NT2/D1 (cell line): ENCODE data around the gene ALDH9A1.
A peak's percentile ranks its signal among the peaks of the same experiment; 100 is the strongest.

ENCODE experiments used
- DNase-seq: peaks from one replicate; pipeline ENCODE4 v3.0.0-alpha.2; 2011; ENCODE audit warnings: low read depth, low spot score
- H3K27me3 ChIP-seq: 2 replicates; pipeline ENCODE4 v1.6.0; 2011; ENCODE audit warnings: mild to moderate bottlenecking; ENCODE audit not compliant: insufficient read length, insufficient read depth
- H3K36me3 ChIP-seq: 2 replicates; pipeline ENCODE4 v1.6.1; 2011; ENCODE audit warnings: mild to moderate bottlenecking, low read length, mixed read lengths; ENCODE audit not compliant: insufficient read depth, insufficient read length
- H3K4me1 ChIP-seq: 2 replicates; pipeline ENCODE4 v1.5.1; 2011; ENCODE audit not compliant: insufficient read depth, insufficient read length
- H3K4me3 ChIP-seq: 2 replicates; pipeline ENCODE4 v1.5.1; 2011; ENCODE audit warnings: low read depth; ENCODE audit not compliant: insufficient read length
- H3K9ac ChIP-seq: 2 replicates; pipeline ENCODE4 v1.6.0; 2011; ENCODE audit warnings: low read depth; ENCODE audit not compliant: insufficient read length
- H3K9me3 ChIP-seq: 2 replicates; pipeline ENCODE4 v1.5.1; 2011; ENCODE audit warnings: mild to moderate bottlenecking, low read length; ENCODE audit not compliant: insufficient read depth
- SUZ12 ChIP-seq: IDR thresholded peaks from 2 replicates; pipeline ENCODE4 v1.6.1; 2011; ENCODE audit not compliant: insufficient read length, insufficient read depth; ENCODE audit errors: extremely low read depth
- YY1 ChIP-seq: IDR thresholded peaks from 2 replicates; pipeline ENCODE4 v1.6.1; 2011; ENCODE audit not compliant: insufficient read length, insufficient read depth
- ZNF274 ChIP-seq: IDR thresholded peaks from 2 replicates; pipeline ENCODE4 v1.6.1; 2011; ENCODE audit warnings: mild to moderate bottlenecking, low read depth, low read length

ALDH9A1 gene

DNA sequence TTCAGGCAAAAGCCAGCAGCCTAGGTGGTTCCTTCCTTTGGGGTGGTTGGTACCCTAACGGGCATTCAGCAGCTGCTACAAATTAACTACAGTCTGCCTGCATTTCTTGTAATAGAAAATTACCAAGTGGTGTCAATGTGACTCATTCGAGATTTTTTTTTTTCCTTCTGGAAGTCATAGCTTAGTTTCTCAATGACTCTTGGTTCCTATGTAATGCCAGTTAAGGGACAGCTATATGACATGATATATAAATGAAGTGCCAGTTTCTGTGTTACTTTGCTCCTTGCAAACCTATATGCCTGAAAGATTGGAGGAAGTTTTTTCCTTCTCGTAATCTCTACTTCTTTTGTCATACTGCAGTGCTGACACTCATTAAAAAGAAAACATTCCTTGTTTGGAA lies 64.7 kb downstream of the ALDH9A1 start:
- Histone ChIP-seq H3K9me3 (no peaks in the 10 kb centered on the region), H3K36me3 (peaks cover 20% of the 10 kb centered on the region), H3K27me3 (no peaks in the 10 kb centered on the region), H3K4me1 (no peaks in the 10 kb centered on the region), H3K4me3 (no peak overlapping the region), H3K9ac (no peak overlapping the region)
- TF ChIP-seq ZNF274: no peak
- TF ChIP-seq SUZ12: no peak
- TF ChIP-seq YY1: no peak
- no peak for DNase-seq

DNA sequence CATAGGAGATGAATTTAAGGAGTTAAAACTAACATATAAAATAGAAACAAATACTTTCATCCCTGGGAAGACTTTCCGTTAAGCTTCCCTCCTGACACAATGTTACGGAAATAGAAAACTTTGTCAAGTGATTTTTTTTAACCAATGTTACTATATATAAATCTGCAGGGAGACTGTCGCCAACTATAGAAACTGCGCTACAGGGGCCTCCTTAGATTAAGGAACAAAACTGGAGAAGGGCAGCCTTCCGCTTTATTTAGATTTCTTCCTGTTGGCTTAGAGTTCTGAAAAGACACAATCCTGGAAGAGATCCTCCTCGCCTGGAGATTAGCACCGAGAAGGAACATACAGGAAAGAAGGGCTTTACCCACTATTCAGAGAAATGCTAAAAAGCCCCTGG lies 65.9 kb downstream of the ALDH9A1 start:
- no peak for DNase-seq
- H3K9me3 ChIP-seq: no peaks in the 10 kb centered on the region
- peak overlapping the region; percentile 96 for H3K4me3 ChIP-seq
- H3K9ac ChIP-seq: peak overlapping the region; percentile 89
- peaks cover 20% of the 10 kb centered on the region for H3K36me3 ChIP-seq
- TF ChIP-seq SUZ12: no peak
- no peak for TF ChIP-seq YY1
- no peak for TF ChIP-seq ZNF274
- no peaks in the 10 kb centered on the region for H3K4me1 ChIP-seq
- H3K27me3 ChIP-seq: no peaks in the 10 kb centered on the region

DNA sequence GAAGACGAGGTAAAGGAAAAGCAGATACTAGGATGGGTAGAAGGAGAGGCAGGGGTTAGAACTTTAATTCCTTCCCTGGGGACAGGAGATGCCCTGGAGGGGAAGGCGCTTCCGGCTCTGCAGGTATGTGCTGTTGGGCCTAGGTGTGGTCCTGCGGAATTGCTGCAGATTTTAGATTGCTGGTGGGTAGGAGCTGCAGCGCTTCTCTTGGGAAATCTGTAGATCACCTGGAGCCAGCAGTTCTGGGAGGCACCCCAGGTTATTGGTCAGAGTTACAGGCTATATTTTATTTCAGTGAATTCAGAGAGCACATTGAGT lies 66.3 kb downstream of the ALDH9A1 start:
- Histone ChIP-seq H3K9me3 (no peaks in the 10 kb centered on the region), H3K4me1 (no peaks in the 10 kb centered on the region), H3K27me3 (no peaks in the 10 kb centered on the region), H3K4me3 (peak overlapping the region; percentile 96), H3K36me3 (peaks cover 20% of the 10 kb centered on the region), H3K9ac (peak overlapping the region; percentile 89)
- DNase-seq: no peak
- TF ChIP-seq ZNF274 (no peak), SUZ12 (no peak), YY1 (no peak)

DNA sequence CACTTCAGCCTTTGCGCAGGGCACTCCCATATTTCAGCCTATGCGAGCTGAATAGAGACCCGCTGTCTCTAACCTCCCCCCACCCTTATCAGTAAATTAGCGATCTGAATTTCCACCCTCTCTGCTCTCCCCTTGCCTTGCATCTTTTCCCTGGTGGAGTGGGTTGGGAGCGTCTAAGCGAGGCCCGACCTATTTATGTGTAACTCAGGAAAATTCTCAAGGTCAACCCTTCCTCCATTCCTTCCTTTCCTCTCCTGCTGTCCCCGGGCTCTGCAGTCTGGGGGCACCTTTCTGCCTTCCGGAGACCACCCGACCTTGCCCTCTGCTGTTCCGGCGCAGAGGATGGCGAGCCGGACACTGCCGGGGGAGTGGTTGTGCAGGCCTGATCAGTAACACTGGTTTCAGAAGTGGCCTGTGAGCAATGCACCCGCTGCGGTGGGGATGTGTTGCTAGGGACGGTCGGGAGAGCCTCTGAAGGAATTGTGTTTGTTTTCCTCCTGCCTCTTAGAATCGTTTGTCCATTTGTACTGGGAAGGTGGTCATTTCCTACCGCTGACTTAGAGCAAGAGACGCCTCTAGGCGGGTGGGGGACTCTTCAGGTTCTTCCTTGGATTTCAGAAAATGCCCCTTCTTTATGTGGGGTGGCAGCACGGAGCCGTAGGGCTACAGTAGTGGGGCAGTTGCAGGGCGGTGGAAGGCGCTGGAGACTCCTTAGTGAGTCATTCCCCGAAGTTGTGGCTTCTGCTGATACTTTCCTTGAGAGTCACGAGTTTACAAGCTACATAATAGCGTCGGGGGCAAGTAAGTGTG lies 66.8 kb downstream of the ALDH9A1 start:
- Histone ChIP-seq H3K27me3 (no peaks in the 10 kb centered on the region), H3K9me3 (no peaks in the 10 kb centered on the region), H3K36me3 (peaks cover 15% of the 10 kb centered on the region), H3K4me3 (peak overlapping the region; percentile 96), H3K9ac (peak overlapping the region; percentile 89), H3K4me1 (no peaks in the 10 kb centered on the region)
- TF ChIP-seq SUZ12 (no peak), ZNF274 (no peak), YY1 (no peak)
- DNase-seq: peak; percentile 33

DNA sequence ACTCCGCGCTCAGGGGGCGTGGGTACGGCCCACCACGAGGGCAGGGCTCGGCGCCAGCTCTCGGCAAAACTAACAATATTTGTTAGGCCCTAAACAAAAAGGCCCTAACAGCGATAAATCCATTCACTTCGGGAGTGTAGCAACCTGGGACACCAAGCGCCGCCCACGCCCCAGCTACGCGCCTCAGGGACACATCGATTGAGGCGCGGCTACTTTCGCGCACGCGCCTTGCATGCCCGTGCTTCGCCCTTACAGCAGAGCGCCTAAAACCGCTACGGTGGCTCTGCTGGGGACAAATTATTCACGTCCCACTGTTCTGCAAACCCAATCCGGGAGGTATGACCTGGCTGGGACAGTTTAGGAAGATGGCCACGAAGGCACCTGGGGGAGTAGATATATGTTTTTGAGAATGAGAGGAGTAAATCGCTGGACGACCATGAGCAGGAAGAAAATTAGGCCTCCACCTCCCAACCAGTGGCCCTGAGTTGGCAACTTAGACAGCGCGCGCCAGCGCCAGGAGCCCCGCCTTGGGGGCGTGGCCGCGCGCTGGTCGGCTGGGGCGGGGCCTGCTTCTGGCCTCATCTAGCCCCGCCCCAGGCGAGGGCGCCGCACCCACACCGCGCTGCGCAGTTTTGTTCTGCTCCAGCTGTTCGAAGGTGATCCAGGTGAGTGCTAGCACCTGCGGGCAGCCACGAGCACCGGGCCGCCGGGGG lies 67.6 kb downstream of the ALDH9A1 start, which contains the start of gene MGST3:
TSS of gene MGST3 (plus strand) at position 606 of the 713 bp plus-strand sequence. CDS start 18,614 bp downstream, outside the sequence.
- Histone ChIP-seq H3K27me3 (no peaks in the 10 kb centered on the region), H3K9me3 (no peaks in the 10 kb centered on the region), H3K4me3 (peak within 1 kb of the TSS; percentile 96), H3K9ac (peak within 1 kb of the TSS; percentile 89), H3K4me1 (no peaks in the 10 kb centered on the region), H3K36me3 (peaks cover 9% of the 10 kb centered on the region)
- TF ChIP-seq YY1: no peak
- no peak for TF ChIP-seq SUZ12
- no peak for TF ChIP-seq ZNF274
- peak; percentile 99 for DNase-seq

DNA sequence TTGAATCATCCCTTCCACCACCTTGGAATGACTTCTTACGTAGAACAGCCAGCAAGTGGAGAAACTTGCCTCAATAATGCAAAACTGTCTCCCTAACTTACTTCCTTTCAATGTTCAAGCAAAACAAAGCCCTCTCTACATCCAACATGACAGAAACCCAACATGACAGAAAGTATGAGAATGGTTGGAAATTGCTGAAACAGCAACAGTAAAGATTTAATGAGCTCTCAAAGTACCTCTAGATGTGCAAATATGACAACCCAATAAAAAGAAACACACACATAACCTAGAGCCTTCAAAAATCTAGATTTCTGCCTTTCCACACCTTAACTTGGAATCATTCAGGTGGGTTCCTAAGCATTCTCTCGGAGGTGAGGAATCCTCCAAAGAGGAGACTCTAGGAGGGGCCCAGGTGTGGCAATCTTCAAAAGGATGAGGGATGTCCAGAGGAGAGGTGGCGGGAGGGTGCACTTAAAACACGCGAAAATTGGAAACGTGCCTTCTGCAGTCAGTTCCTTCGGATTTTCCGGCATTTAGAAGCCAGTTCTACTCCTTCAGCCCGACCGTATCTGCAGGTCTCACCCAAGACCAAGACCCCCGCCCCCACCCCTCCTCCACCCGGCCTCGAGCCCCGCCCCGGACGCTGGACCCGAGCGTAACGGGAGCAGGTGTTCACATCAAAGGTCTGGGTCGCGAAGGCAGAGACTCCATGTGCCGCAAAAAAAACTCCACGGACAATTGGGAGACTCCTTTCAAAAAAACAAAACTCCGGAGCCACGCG lies 68.3 kb downstream of the ALDH9A1 start:
- TF ChIP-seq ZNF274: no peak
- TF ChIP-seq SUZ12: no peak
- no peak for TF ChIP-seq YY1
- peak; percentile 28 for DNase-seq
- H3K9me3 ChIP-seq: no peaks in the 10 kb centered on the region
- H3K4me3 ChIP-seq: peak overlapping the region; percentile 96
- H3K9ac ChIP-seq: peak overlapping the region; percentile 87
- no peaks in the 10 kb centered on the region for H3K4me1 ChIP-seq
- no peaks in the 10 kb centered on the region for H3K27me3 ChIP-seq
- peaks cover 1% of the 10 kb centered on the region for H3K36me3 ChIP-seq
